ENCODE data around the gene MAP2K1.

MAP2K1 gene

GRCh38 chr15:66505818-66506217 lies 119.1 kb downstream of the MAP2K1 start:
- no peak for DNase-seq

GRCh38 chr15:66508293-66508883 lies 121.7 kb downstream of the MAP2K1 start:
- DNase-seq, result no peak

- DNase-seq, result no peak
Measured at GRCh38 chr15:66514586-66514985, 127.9 kb downstream of the MAP2K1 start.

GRCh38 chr15:66515901-66516322 lies 129.2 kb downstream of the MAP2K1 start:
- no peak for DNase-seq

- DNase-seq, result no peak
Measured at GRCh38 chr15:66523926-66524325, 137.2 kb downstream of the MAP2K1 start.

- DNase-seq, result peak; percentile 55
Measured at GRCh38 chr15:66524838-66525237, 138.1 kb downstream of the MAP2K1 start.

GRCh38 chr15:66535056-66535455 lies 148.3 kb downstream of the MAP2K1 start:
- no peak for DNase-seq
